Heart left ventricle (tissue), 16 donors: ENCODE measurements around the gene LRP1. TPM values are rescaled to one million over a fixed set of nuclear protein-coding genes. Genes with fewer than 3 reads are reported as not detected.

Source experiments
- ATAC-seq, 4 donors: fragments of 200-7000 bp; cut with Tn5 transposase; one replicate each; pipeline ENCODE4 v1.9.1; 2020 to 2022; ENCODE audit warnings: moderate library complexity in 4 of 4, mild to moderate bottlenecking in 3 of 4, moderate number of reproducible peaks in 1 of 4
- DNase-seq, 5 donors: peaks; one replicate each; pipeline ENCODE4 v3.0.0-alpha.2; 2020
- H3K27ac ChIP-seq, 12 donors: fragments of 200-600 bp; sonication (generic) in 4 of 12; one replicate each; pipeline versions ENCODE4 v1.5.0 to v1.8.0; 2016 to 2022; ENCODE audit warnings: mild to moderate bottlenecking in 2 of 12
- H3K27me3 ChIP-seq, 9 donors: fragments of 200-600 bp; sonication (generic) in 2 of 9; one replicate each; pipeline versions ENCODE4 v1.5.1 to v1.8.0; 2016 to 2022; ENCODE audit warnings: mild to moderate bottlenecking in 3 of 9
- H3K36me3 ChIP-seq, 9 donors: fragments of 200-600 bp; sonication (generic) in 2 of 9; one replicate each; pipeline versions ENCODE4 v1.5.0 to v1.8.0; 2018 to 2022; ENCODE audit warnings: mild to moderate bottlenecking in 2 of 9
- H3K4me1 ChIP-seq, 12 donors: fragments of 200-600 bp; sonication (generic) in 4 of 12; one replicate each; pipeline versions ENCODE4 v1.5.0 to v1.8.0; 2016 to 2022; ENCODE audit warnings: mild to moderate bottlenecking in 3 of 12
- H3K4me3 ChIP-seq, 12 donors: fragments of 200-600 bp; sonication (generic) in 4 of 12; one replicate each; pipeline versions ENCODE4 v1.5.0 to v1.8.0; 2017 to 2022; ENCODE audit warnings: mild to moderate bottlenecking in 9 of 12, moderate library complexity in 4 of 12
- H3K9me3 ChIP-seq, 12 donors: fragments of 200-600 bp; sonication (generic) in 4 of 12; one replicate each; pipeline versions ENCODE4 v1.5.0 to v1.8.0; 2016 to 2022; ENCODE audit warnings: mild to moderate bottlenecking in 1 of 12
- CTCF ChIP-seq, 12 donors: fragments of 200-600 bp; sonication (generic) in 4 of 12; IDR thresholded peaks; one replicate each; pipeline versions ENCODE4 v1.5.0 to v1.8.0; 2018 to 2022; ENCODE audit warnings: antibody characterized with exemption in 12 of 12, mild to moderate bottlenecking in 5 of 12
- POLR2A ChIP-seq, 2 donors: fragments of 450-650 bp; IDR thresholded peaks; one replicate each; pipeline ENCODE4 v1.6.1; 2017; ENCODE audit warnings: antibody characterized with exemption in 2 of 2, mild to moderate bottlenecking in 2 of 2, moderate library complexity in 2 of 2
- WGBS, 4 donors: extraction: QIAGEN DNeasy Blood & Tissue Kit in 2 of 4; methylation state at CpG; one replicate each; pipeline versions ENCODE4 v1.1.5 to v1.1.7; 2013 to 2018; 5-methylcytosine and 5-hydroxymethylcytosine counted together
- intact Hi-C, 10 donors: fragments of 100-400 bp; cut with DNase I; formaldehyde crosslinking; loops; one replicate each; pipeline versions ENCODE4 v1.11.1 to v1.14.2; 2022
- polyA plus RNA-seq, 2 donors: library from polyadenylated mRNA; stranded (reverse); fragments of 200-250 nt; gene quantifications; one replicate each; pipeline ENCODE4 v1.2.3, GENCODE V29; 2013
- total RNA-seq, 9 donors: library from RNA; depleted of rRNA in 2 of 9; stranded (reverse); fragments of >200 nt in 2 of 9; fragmentation: NEBNext Ultra II Directional in 3 of 9; extraction: Animal tissue kit (Norgen Biotek cat#: 25700) in 3 of 9; gene quantifications; one replicate each; pipeline versions ENCODE4 v1.1.0 to v1.2.4, GENCODE V29; 2016 to 2023
- donor health status: ischemic (EF 13 %, LVEDD 7.1; RV severe dilation, severe dysfunction).
- donor health status: healthy with polysubstance abuse.
- donor health status: DM: no; HTN: yes; CAD: no.
- donor health status: DM: no; HTN: no; CAD: no.
- donor health status: ischemic (EF 25% LVEDD 6.9; RV normal size, moderate dysfunction).
- donor health status: ischemic (EF 25% LVEDD 5.7; RV mildly dilated, moderate dysfunction).
- donor health status: healthy.
- donor health status: DM: yes; HTN: yes; CAD: no.
- donor health status: ischemic (EF 35%, LVEDD 5.7; RV mildly dilated, moderate dysfunction).
- donor health status: nonischemic (EF 11% LVEDD 7.7; RV severe dilation, severe dysfunction).
- donor health status: DM: yes; HTN: yes; CAD: no.
- donor health status: PGD.
- donor health status: ischemic (EF 29% LVEDD 5.4; RV normal size, mild dysfunction).
- donor health status: nonischemic (EF 23%, LVEDD 6.1; RV moderate dilation, normal function).

Gene LRP1
- total and polyA plus RNA-seq, 11 donors = 23.0 to 316 (median 69.0) TPM

DNA sequence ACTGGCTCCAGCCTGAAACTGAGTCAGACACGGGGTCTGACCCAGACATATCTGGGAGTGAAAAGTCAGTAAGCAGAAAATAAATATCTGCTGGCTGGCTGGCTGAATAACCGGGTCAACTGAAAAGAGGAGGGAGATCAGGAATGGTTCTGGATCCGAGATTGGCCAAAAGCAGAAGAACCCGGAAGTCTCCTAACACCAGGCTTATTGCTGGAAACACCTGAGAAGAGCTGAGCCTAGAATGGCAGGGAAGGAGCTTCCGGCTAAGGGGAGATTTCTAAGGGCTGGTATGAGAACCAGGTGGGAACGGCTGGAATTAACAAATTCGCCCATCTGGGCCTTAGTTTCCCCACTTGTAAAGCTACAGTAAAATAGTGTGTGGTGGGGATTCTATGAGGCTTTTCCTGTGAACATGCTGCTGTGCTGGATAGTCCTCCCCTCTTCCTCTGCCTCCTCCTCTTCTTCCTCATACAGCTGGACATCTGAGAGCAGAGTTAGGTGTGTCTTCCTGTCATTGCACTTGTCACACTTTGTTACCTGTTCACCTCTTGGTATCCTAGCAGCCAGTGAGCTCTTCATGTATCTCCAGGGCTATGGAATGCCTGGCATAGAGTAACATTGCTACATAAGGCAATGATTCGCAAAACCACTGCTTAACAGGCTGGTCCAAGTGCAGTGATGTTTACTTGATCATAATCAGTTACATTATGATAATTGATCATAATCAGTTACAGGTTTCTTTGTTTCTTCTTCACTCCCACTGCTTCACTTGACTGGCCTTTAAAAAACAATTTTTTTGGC lies 99.2 kb downstream of the LRP1 start:
- WGBS, 4 donors = 49 to 64% (median 53%) methylated on average over 7 to 8 of the region's 8 CpGs
- Histone ChIP-seq H3K4me3 (peak overlapping the region in 4 of 12 donors; percentile 13 to 32 (median 22)), H3K36me3 (peaks cover 0 to 18% (median 10%) of the 10 kb centered on the region in 9 donors), H3K27me3 (peaks cover 26 to 51% (median 47%) of the 10 kb centered on the region in 9 donors), H3K4me1 (peaks cover 0 to 57% (median 20%) of the 10 kb centered on the region in 12 donors), H3K9me3 (no peaks in the 10 kb centered on the region), H3K27ac (no peak overlapping the region)
- TF ChIP-seq CTCF (IDR thresholded peaks at IDR 0.05) (no peak), POLR2A (IDR thresholded peaks at IDR 0.05) (no peak)
- intact Hi-C loops = no loop called here
- ATAC-seq (no peak), DNase-seq (no peak)

DNA sequence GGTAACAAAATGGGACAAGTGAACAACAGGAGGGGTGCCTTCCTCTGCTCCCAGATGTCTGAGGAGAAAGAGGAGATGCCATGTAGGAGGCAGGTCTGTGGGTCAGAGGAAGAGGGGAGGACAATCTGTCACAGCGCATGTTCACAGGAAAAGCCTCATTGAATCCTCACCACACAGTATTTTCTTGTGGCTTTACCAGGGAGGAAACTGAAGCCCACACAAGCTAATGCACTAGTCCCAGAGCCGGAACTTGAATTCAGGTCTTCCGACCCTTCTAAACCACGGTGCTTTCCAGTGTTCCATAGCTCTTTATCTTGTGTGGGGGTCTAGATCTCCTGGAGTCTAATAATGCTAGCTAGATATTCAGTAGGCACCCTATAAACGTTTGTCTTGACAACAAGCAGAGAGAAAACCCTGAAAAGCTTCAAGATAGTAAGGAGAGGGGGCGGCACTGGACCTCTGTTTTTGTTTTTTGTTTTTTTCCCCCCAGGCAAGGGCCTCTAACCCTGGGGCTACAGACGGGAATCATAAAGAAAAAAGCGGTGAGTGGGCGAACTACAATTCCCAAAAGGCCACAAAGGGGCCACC lies 100.9 kb downstream of the LRP1 start:
- peaks cover 0 to 68% (median 21%) of the 10 kb centered on the region in 12 donors for H3K4me1 ChIP-seq
- peak overlapping the region in 10 of 12 donors; percentile 62 to 89 (median 76) for H3K27ac ChIP-seq
- DNase-seq (no peak), ATAC-seq (no peak)
- intact Hi-C loops = no loop called here
- H3K9me3 ChIP-seq = no peaks in the 10 kb centered on the region
- no peak for TF ChIP-seq POLR2A (IDR thresholded peaks at IDR 0.05)
- TF ChIP-seq CTCF (IDR thresholded peaks at IDR 0.05) = peak in 2 of 12 donors; percentile 26 to 28
- peaks cover 0 to 34% (median 25%) of the 10 kb centered on the region in 9 donors for H3K36me3 ChIP-seq
- WGBS, 4 donors = 10 to 18% (median 12%) methylated on average over 9 of the region's 9 CpGs
- H3K27me3 ChIP-seq = peaks cover 15 to 35% (median 32%) of the 10 kb centered on the region in 9 donors
- peak overlapping the region in 11 of 12 donors; percentile 57 to 82 (median 66) for H3K4me3 ChIP-seq

GRCh38 chr12:57229634-57230380 lies 101.5 kb downstream of the LRP1 start, which contains the start of gene SHMT2:
TSS of gene SHMT2 (plus strand) at chr12:57229711. CDS start at chr12:57229779, 68 bp downstream.
- Histone ChIP-seq H3K36me3 (peaks cover 0 to 40% (median 29%) of the 10 kb centered on the region in 9 donors), H3K4me1 (peaks cover 0 to 72% (median 21%) of the 10 kb centered on the region in 12 donors), H3K27me3 (peaks cover 10 to 28% (median 25%) of the 10 kb centered on the region in 9 donors), H3K9me3 (no peaks in the 10 kb centered on the region), H3K27ac (peak within 1 kb of the TSS in 11 of 12 donors; percentile 25 to 89 (median 74)), H3K4me3 (peak within 1 kb of the TSS; percentile 43 to 82 (median 64))
- 0 to 1% (median 0%) methylated on average over 23 to 42 of the region's 42 CpGs for WGBS, 4 donors
- intact Hi-C loops = loop anchor here in 1 of 10 donors (2.0 kb wide), 1 partner anchor 15 kb away; no protein-coding TSS in a partner anchor
- DNase-seq (peak; percentile 94 to 97 (median 97)), ATAC-seq (peak; percentile 68 to 90 (median 70))
- TF ChIP-seq POLR2A (IDR thresholded peaks at IDR 0.05) = peak in 1 of 2 donors; percentile 29
- TF ChIP-seq CTCF (IDR thresholded peaks at IDR 0.05) = peak in 1 of 12 donors; percentile 5
